ENCODE data around the gene FDX2. TPM values are rescaled to one million over a fixed set of nuclear protein-coding genes. Genes with fewer than 3 reads are reported as not detected.
A peak's percentile ranks its signal among the peaks of the same experiment; 100 is the strongest.

FDX2 gene
- total and polyA plus RNA-seq, 7 experiments from 2014 or later, result 5.7 to 19.4 (median 10.2) TPM

DNA sequence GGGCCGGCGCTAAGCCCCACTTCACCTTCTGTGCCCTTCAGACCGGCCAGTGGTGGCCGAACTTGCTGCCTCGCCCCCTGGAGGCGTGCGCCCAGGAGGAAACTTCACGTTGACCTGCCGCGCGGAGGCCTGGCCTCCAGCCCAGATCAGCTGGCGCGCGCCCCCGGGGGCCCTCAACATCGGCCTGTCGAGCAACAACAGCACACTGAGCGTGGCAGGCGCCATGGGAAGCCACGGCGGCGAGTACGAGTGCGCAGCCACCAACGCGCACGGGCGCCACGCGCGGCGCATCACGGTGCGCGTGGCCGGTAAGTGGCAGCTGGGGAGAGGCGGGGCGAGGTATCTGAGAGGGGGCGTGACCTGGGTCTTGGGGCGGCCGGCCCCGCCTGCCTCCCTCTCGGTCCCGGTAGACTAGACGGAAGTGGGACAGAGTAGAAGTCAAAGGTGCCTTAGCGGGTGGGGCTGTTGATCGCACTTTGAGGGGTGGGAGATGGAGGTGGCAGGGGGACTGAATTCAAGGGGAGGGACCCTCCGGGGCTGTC lies 20.4 kb downstream of the FDX2 start:
- Histone ChIP-seq H3K4me3 (ENCODE audit: low read length) (peak overlapping the region; percentile 77), H3K27ac (ENCODE audit: low read depth, low read length) (no peak overlapping the region), H3K36me3 (ENCODE audit: control insufficient read depth in 2 of 3, insufficient read depth in 3 of 3, low read length in 3 of 3) (no peaks in the 10 kb centered on the region), H3K27me3 (ENCODE audit: control insufficient read depth in 2 of 2, insufficient read depth in 2 of 2, low read length in 2 of 2) (peaks cover 0 to 39% of the 10 kb centered on the region in 2 donors), H3K4me1 (ENCODE audit: control insufficient read depth in 2 of 2, insufficient read depth in 2 of 2, low read length in 2 of 2) (peaks cover 42 to 45% of the 10 kb centered on the region in 2 donors), H3K9me3 (ENCODE audit: control insufficient read depth in 2 of 3, low read length in 3 of 3) (no peaks in the 10 kb centered on the region)
- ChIA-PET POLR2A (interaction anchor here (0.7 kb wide), 1 partner anchor 9 kb away, joined by 3 read pairs; the partner anchor contains the start of gene ICAM4), CTCF (interaction anchor here (1.0 kb wide), 1 partner anchor 24 kb away, joined by 4 read pairs; the partner anchor contains the start of gene ICAM1)
- Mint-ChIP-seq H3K27ac (peak overlapping the region in 5 of 9 donors; percentile 45 to 83 (median 74)), H3K36me3 (peaks cover 0 to 9% (median 0%) of the 10 kb centered on the region in 5 donors), H3K4me3 (peak overlapping the region; percentile 74 to 90 (median 85)), H3K27me3 (peaks cover 31 to 66% (median 37%) of the 10 kb centered on the region in 5 donors), H3K9me3 (peaks cover 0 to 4% (median 0%) of the 10 kb centered on the region in 11 donors), H3K4me1 (peaks cover 23 to 48% (median 36%) of the 10 kb centered on the region in 7 donors)
- intact Hi-C loops (cut with micrococcal nuclease), result loop anchor here in 1 of 2 donors (1.0 kb wide), 1 partner anchor 9 kb away; the partner anchor contains the start of gene ICAM4
- DNase-seq (peak; percentile 45 to 72 (median 64)), ATAC-seq (peak; percentile 80)

DNA sequence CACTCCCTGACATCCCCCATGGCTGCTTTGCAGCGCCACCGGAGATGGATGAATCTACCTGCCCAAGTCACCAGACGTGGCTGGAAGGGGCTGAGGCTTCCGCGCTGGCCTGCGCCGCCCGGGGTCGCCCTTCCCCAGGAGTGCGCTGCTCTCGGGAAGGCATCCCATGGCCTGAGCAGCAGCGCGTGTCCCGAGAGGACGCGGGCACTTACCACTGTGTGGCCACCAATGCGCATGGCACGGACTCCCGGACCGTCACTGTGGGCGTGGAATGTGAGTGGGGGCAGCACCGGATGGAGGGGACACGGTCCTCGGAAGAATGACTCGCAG lies 21.5 kb downstream of the FDX2 start:
- ChIA-PET CTCF (no interaction called here), POLR2A (no interaction called here)
- Mint-ChIP-seq H3K4me1 (peaks cover 31 to 53% (median 40%) of the 10 kb centered on the region in 7 donors), H3K4me3 (peak overlapping the region in 9 of 10 donors; percentile 9 to 87 (median 40)), H3K27me3 (peaks cover 33 to 64% (median 42%) of the 10 kb centered on the region in 5 donors), H3K9me3 (peaks cover 0 to 4% (median 0%) of the 10 kb centered on the region in 11 donors), H3K27ac (peak overlapping the region in 1 of 9 donors; percentile 66), H3K36me3 (peaks cover 0 to 9% (median 0%) of the 10 kb centered on the region in 5 donors)
- ATAC-seq (no peak), DNase-seq (peak in 1 of 9 donors; percentile 5)
- Histone ChIP-seq H3K27ac (ENCODE audit: low read depth, low read length) (no peak overlapping the region), H3K4me1 (ENCODE audit: control insufficient read depth in 2 of 2, insufficient read depth in 2 of 2, low read length in 2 of 2) (peaks cover 48 to 52% of the 10 kb centered on the region in 2 donors), H3K4me3 (ENCODE audit: low read length) (no peak overlapping the region), H3K27me3 (ENCODE audit: control insufficient read depth in 2 of 2, insufficient read depth in 2 of 2, low read length in 2 of 2) (peaks cover 0 to 39% of the 10 kb centered on the region in 2 donors), H3K36me3 (ENCODE audit: control insufficient read depth in 2 of 3, insufficient read depth in 3 of 3, low read length in 3 of 3) (no peaks in the 10 kb centered on the region), H3K9me3 (ENCODE audit: control insufficient read depth in 2 of 3, low read length in 3 of 3) (no peaks in the 10 kb centered on the region)
- intact Hi-C loops (cut with micrococcal nuclease), result loop anchor here in 1 of 2 donors (5.0 kb wide), 1 partner anchor 218 kb away; no protein-coding TSS in a partner anchor

- H3K36me3 Mint-ChIP-seq, result peaks cover 0 to 9% (median 0%) of the 10 kb centered on the region in 5 donors
- peaks cover 35 to 58% (median 46%) of the 10 kb centered on the region in 7 donors for H3K4me1 Mint-ChIP-seq
- POLR2A ChIA-PET, result no interaction called here
- Histone ChIP-seq H3K36me3 (ENCODE audit: control insufficient read depth in 2 of 3, insufficient read depth in 3 of 3, low read length in 3 of 3) (no peaks in the 10 kb centered on the region), H3K27me3 (ENCODE audit: control insufficient read depth in 2 of 2, insufficient read depth in 2 of 2, low read length in 2 of 2) (peaks cover 3 to 44% of the 10 kb centered on the region in 2 donors), H3K4me3 (ENCODE audit: low read length) (no peak overlapping the region), H3K4me1 (ENCODE audit: control insufficient read depth in 2 of 2, insufficient read depth in 2 of 2, low read length in 2 of 2) (peaks cover 53 to 56% of the 10 kb centered on the region in 2 donors), H3K27ac (ENCODE audit: low read depth, low read length) (no peak overlapping the region), H3K9me3 (ENCODE audit: control insufficient read depth in 2 of 3, low read length in 3 of 3) (no peaks in the 10 kb centered on the region)
- CTCF ChIA-PET, result no interaction called here
- peaks cover 34 to 69% (median 43%) of the 10 kb centered on the region in 5 donors for H3K27me3 Mint-ChIP-seq
- ATAC-seq (no peak), DNase-seq (no peak)
- intact Hi-C loops (cut with micrococcal nuclease), result loop anchor here in 1 of 2 donors (5.0 kb wide), 1 partner anchor 218 kb away; no protein-coding TSS in a partner anchor
- H3K9me3 Mint-ChIP-seq, result peaks cover 0 to 4% (median 0%) of the 10 kb centered on the region in 11 donors
- H3K4me3 Mint-ChIP-seq, result peak overlapping the region in 8 of 10 donors; percentile 33 to 87 (median 78)
- peak overlapping the region in 3 of 9 donors; percentile 45 to 88 (median 87) for H3K27ac Mint-ChIP-seq
Measured at GRCh38 chr19:10293637-10294367, 22.0 kb downstream of the FDX2 start.

GRCh38 chr19:10292789-10293636 lies 22.8 kb downstream of the FDX2 start:
- Histone ChIP-seq H3K4me3 (ENCODE audit: low read length) (peak overlapping the region; percentile 54), H3K36me3 (ENCODE audit: control insufficient read depth in 2 of 3, insufficient read depth in 3 of 3, low read length in 3 of 3) (no peaks in the 10 kb centered on the region), H3K9me3 (ENCODE audit: control insufficient read depth in 2 of 3, low read length in 3 of 3) (no peaks in the 10 kb centered on the region), H3K27me3 (ENCODE audit: control insufficient read depth in 2 of 2, insufficient read depth in 2 of 2, low read length in 2 of 2) (peaks cover 8 to 49% of the 10 kb centered on the region in 2 donors), H3K27ac (ENCODE audit: low read depth, low read length) (no peak overlapping the region), H3K4me1 (ENCODE audit: control insufficient read depth in 2 of 2, insufficient read depth in 2 of 2, low read length in 2 of 2) (peaks cover 58 to 61% of the 10 kb centered on the region in 2 donors)
- DNase-seq (peak in 2 of 9 donors; percentile 11 to 29), ATAC-seq (no peak)
- Mint-ChIP-seq H3K27ac (peak overlapping the region in 4 of 9 donors; percentile 45 to 88 (median 82)), H3K27me3 (peaks cover 40 to 75% (median 48%) of the 10 kb centered on the region in 5 donors), H3K4me3 (peak overlapping the region; percentile 34 to 87 (median 80)), H3K36me3 (peaks cover 0 to 9% (median 0%) of the 10 kb centered on the region in 5 donors), H3K9me3 (peaks cover 0 to 4% (median 0%) of the 10 kb centered on the region in 11 donors), H3K4me1 (peaks cover 41 to 64% (median 52%) of the 10 kb centered on the region in 7 donors)
- POLR2A ChIA-PET, result interaction anchor here (5.3 kb wide), 1 partner anchor 22 kb away, joined by 28 read pairs; the partner anchor contains the start of gene ICAM1
- CTCF ChIA-PET, result interaction anchor here (1.5 kb wide), 2 partner anchors 24 to 96 kb away, joined by 5 read pairs; no protein-coding TSS in a partner anchor
- intact Hi-C loops (cut with micrococcal nuclease), result loop anchor here in 1 of 2 donors (5.0 kb wide), 1 partner anchor 219 kb away; no protein-coding TSS in a partner anchor

- Mint-ChIP-seq H3K4me3 (peak overlapping the region; percentile 70 to 87 (median 80)), H3K36me3 (peaks cover 0 to 12% (median 0%) of the 10 kb centered on the region in 5 donors), H3K27me3 (peaks cover 43 to 81% (median 52%) of the 10 kb centered on the region in 5 donors), H3K27ac (peak overlapping the region in 4 of 9 donors; percentile 34 to 88 (median 68)), H3K4me1 (peaks cover 44 to 71% (median 60%) of the 10 kb centered on the region in 7 donors), H3K9me3 (peaks cover 0 to 4% (median 0%) of the 10 kb centered on the region in 11 donors)
- ATAC-seq (peak; percentile 74), DNase-seq (peak in 8 of 9 donors; percentile 49 to 85 (median 54))
- peaks cover 8 to 55% of the 10 kb centered on the region in 2 donors for H3K27me3 ChIP-seq (ENCODE audit: control insufficient read depth in 2 of 2, insufficient read depth in 2 of 2, low read length in 2 of 2)
- intact Hi-C loops (cut with micrococcal nuclease), result loop anchor here in 1 of 2 donors (5.0 kb wide), 1 partner anchor 220 kb away; no protein-coding TSS in a partner anchor
- H3K36me3 ChIP-seq (ENCODE audit: control insufficient read depth in 2 of 3, insufficient read depth in 3 of 3, low read length in 3 of 3), result no peaks in the 10 kb centered on the region
- no peak overlapping the region for H3K27ac ChIP-seq (ENCODE audit: low read depth, low read length)
- CTCF ChIA-PET, result interaction anchor here (1.5 kb wide), 2 partner anchors 23 to 96 kb away, joined by 5 read pairs; no protein-coding TSS in a partner anchor
- POLR2A ChIA-PET, result interaction anchor here (5.3 kb wide), 1 partner anchor 22 kb away, joined by 28 read pairs; the partner anchor contains the start of gene ICAM1
- peak overlapping the region; percentile 54 for H3K4me3 ChIP-seq (ENCODE audit: low read length)
- no peaks in the 10 kb centered on the region for H3K9me3 ChIP-seq (ENCODE audit: control insufficient read depth in 2 of 3, low read length in 3 of 3)
- H3K4me1 ChIP-seq (ENCODE audit: control insufficient read depth in 2 of 2, insufficient read depth in 2 of 2, low read length in 2 of 2), result peaks cover 62 to 66% of the 10 kb centered on the region in 2 donors
Measured at GRCh38 chr19:10292206-10292788, 23.5 kb downstream of the FDX2 start.

All from naive thymus-derived CD4-positive, alpha-beta T cell (primary cell).